CD14-positive monocyte (primary cell): ENCODE results near the gene FAM107B. TPM values are rescaled to one million over a fixed set of nuclear protein-coding genes. Genes with fewer than 3 reads are reported as not detected.

ENCODE experiments used
- DNase-seq, 3 donors: peaks; one replicate each; pipeline ENCODE4 v3.0.0-alpha.2; 2011 to 2022
- H2AFZ ChIP-seq: 2 replicates; pipeline ENCODE4 v1.6.0; 2012; ENCODE audit warnings: mild to moderate bottlenecking, low read depth, low read length, inconsistent platforms; ENCODE audit not compliant: insufficient read depth, poor library complexity, severe bottlenecking
- H3K27ac ChIP-seq, 2 donors: 1 replicate in 1 of 2; 2 replicates in 1 of 2; pipeline ENCODE4 v1.5.1; 2012 to 2013; ENCODE audit warnings: low read length in 2 of 2, control low read depth in 1 of 2, inconsistent platforms in 1 of 2, low read depth in 1 of 2, mild to moderate bottlenecking in 1 of 2
- H3K27me3 ChIP-seq, 2 donors: one replicate each; pipeline versions ENCODE4 v1.6.0 to v1.6.1; 2011 to 2013; ENCODE audit warnings: low read length in 2 of 2; ENCODE audit not compliant: control insufficient read depth in 2 of 2, insufficient read depth in 2 of 2
- H3K36me3 ChIP-seq, 2 donors: replicated peaks in 1 of 2; 1 replicate in 1 of 2; 2 replicates in 1 of 2; pipeline versions ENCODE4 v1.5.1 to v1.6.1; 2012 to 2013; ENCODE audit warnings: low read length in 2 of 2, control low read depth in 1 of 2, inconsistent platforms in 1 of 2, mild to moderate bottlenecking in 1 of 2; ENCODE audit not compliant: insufficient read depth in 2 of 2, control insufficient read depth in 1 of 2
- H3K4me1 ChIP-seq, 2 donors: 1 replicate in 1 of 2; 2 replicates in 1 of 2; pipeline versions ENCODE4 v1.5.1 to v1.6.1; 2012 to 2013; ENCODE audit warnings: low read length in 2 of 2, control low read depth in 1 of 2, inconsistent platforms in 1 of 2, mild to moderate bottlenecking in 1 of 2, moderate library complexity in 1 of 2; ENCODE audit not compliant: insufficient read depth in 2 of 2, control insufficient read depth in 1 of 2
- H3K4me2 ChIP-seq: replicated peaks from 2 replicates; pipeline ENCODE3; 2012; ENCODE audit warnings: low read length, moderate library complexity, mild to moderate bottlenecking; ENCODE audit not compliant: poor library complexity, severe bottlenecking; ENCODE audit errors: extremely low read depth
- H3K4me3 ChIP-seq, 3 experiments: fragments of 200-600 bp in 1 of 3; sonication (generic) in 1 of 3; replicated peaks in 1 of 3; 1 replicate in 2 of 3; 2 replicates in 1 of 3; pipeline ENCODE4 v1.5.1; 2011 to 2013; ENCODE audit warnings: low read length in 3 of 3, mild to moderate bottlenecking in 3 of 3, control low read depth in 2 of 3, low read depth in 2 of 3, inconsistent platforms in 1 of 3, moderate library complexity in 1 of 3
- H3K79me2 ChIP-seq: 2 replicates; pipeline ENCODE4 v1.6.0; 2012; ENCODE audit warnings: mild to moderate bottlenecking, control low read depth, inconsistent platforms, low read length, moderate library complexity; ENCODE audit not compliant: insufficient read depth
- H3K9ac ChIP-seq: 2 replicates; pipeline ENCODE4 v1.6.0; 2017; ENCODE audit warnings: low read length, mild to moderate bottlenecking; ENCODE audit not compliant: insufficient read depth, poor library complexity, severe bottlenecking
- H3K9me3 ChIP-seq, 2 donors: replicated peaks in 1 of 2; 1 replicate in 1 of 2; 2 replicates in 1 of 2; pipeline versions ENCODE4 v1.5.1 to v1.6.1; 2012 to 2013; ENCODE audit warnings: low read length in 2 of 2, control low read depth in 1 of 2; ENCODE audit not compliant: control insufficient read depth in 1 of 2, insufficient read depth in 1 of 2
- H4K20me1 ChIP-seq: 2 replicates; pipeline ENCODE4 v1.6.0; 2012; ENCODE audit warnings: mild to moderate bottlenecking, low read length, control low read depth, moderate library complexity; ENCODE audit not compliant: insufficient read depth
- H3K27ac Mint-ChIP-seq, 7 donors: one replicate each; pipeline ENCODE4 v1.8.0; 2020; ENCODE audit warnings: mild to moderate bottlenecking in 7 of 7, mixed read lengths in 7 of 7, moderate library complexity in 6 of 7, inconsistent platforms in 2 of 7
- H3K27me3 Mint-ChIP-seq, 3 donors: one replicate each; pipeline ENCODE4 v1.8.0; 2021 to 2022; ENCODE audit warnings: low read depth in 3 of 3, mild to moderate bottlenecking in 3 of 3, mixed read lengths in 3 of 3, moderate library complexity in 3 of 3, inconsistent platforms in 1 of 3
- H3K36me3 Mint-ChIP-seq, 2 donors: one replicate each; pipeline ENCODE4 v1.8.0; 2020; ENCODE audit warnings: mixed read lengths in 2 of 2, inconsistent platforms in 1 of 2, mild to moderate bottlenecking in 1 of 2
- H3K4me1 Mint-ChIP-seq: one replicate; pipeline ENCODE4 v1.8.0; 2020; ENCODE audit warnings: mild to moderate bottlenecking, mixed read lengths
- H3K4me3 Mint-ChIP-seq, 2 donors: one replicate each; pipeline ENCODE4 v1.8.0; 2020; ENCODE audit warnings: mild to moderate bottlenecking in 2 of 2, mixed read lengths in 2 of 2, moderate library complexity in 1 of 2
- H3K9me3 Mint-ChIP-seq, 7 donors: one replicate each; pipeline ENCODE4 v1.8.0; 2020 to 2022; ENCODE audit warnings: mixed read lengths in 7 of 7, mild to moderate bottlenecking in 6 of 7, moderate library complexity in 6 of 7, inconsistent platforms in 2 of 7
- CTCF ChIP-seq: fragments of 200-600 bp; IDR thresholded peaks from one replicate; pipeline ENCODE4 v1.8.0; 2022; ENCODE audit warnings: antibody characterized with exemption, mild to moderate bottlenecking
- WGBS: methylation state at CpG from one replicate; pipeline ENCODE4 v1.1.5; 2013; ENCODE audit warnings: missing lambda C conversion rate; ENCODE audit not compliant: insufficient coverage; 5-methylcytosine and 5-hydroxymethylcytosine counted together
- intact Hi-C, 2 donors: fragments of 100-400 bp; cut with micrococcal nuclease; formaldehyde crosslinking; loops; one replicate each; pipeline versions ENCODE4 v1.15.0 to v1.15.1; 2023
- polyA plus RNA-seq, 3 donors: library from polyadenylated mRNA; depleted of rRNA in 1 of 3; unstranded in 2 of 3; stranded (reverse) in 1 of 3; fragments of 300-500 nt in 2 of 3; fragments of >200 nt in 1 of 3; fragmentation: Illumina TruSeq in 2 of 3; gene quantifications; 1 replicate in 2 of 3; 2 replicates in 1 of 3; pipeline ENCODE4 v1.2.3, GENCODE V29; 2012 to 2021

FAM107B gene
- polyA plus RNA-seq, 3 donors: 27.2 to 68.5 (median 28.4) TPM

- H3K9me3 Mint-ChIP-seq: peaks cover 0 to 5% (median 3%) of the 10 kb centered on the region in 7 donors
- peak overlapping the region; percentile 59 for H3K4me2 ChIP-seq
- no peaks in the 10 kb centered on the region for H3K36me3 ChIP-seq
- DNase-seq: no peak
- no peak overlapping the region for H3K27ac Mint-ChIP-seq
- no peak overlapping the region for H3K4me3 ChIP-seq
- no peak overlapping the region for H3K27ac ChIP-seq
- intact Hi-C loops: no loop called here
- H3K9me3 ChIP-seq: peaks cover 0 to 5% of the 10 kb centered on the region in 2 donors
- H3K36me3 Mint-ChIP-seq: no peaks in the 10 kb centered on the region
- H3K79me2 ChIP-seq: no peaks in the 10 kb centered on the region
- H3K27me3 ChIP-seq: no peaks in the 10 kb centered on the region
- no peak for TF ChIP-seq CTCF
- no peak overlapping the region for H3K4me3 Mint-ChIP-seq
- 98% methylated on average over 4 of the region's 8 CpGs for WGBS
- H3K4me1 ChIP-seq: peaks cover 12 to 33% of the 10 kb centered on the region in 2 donors
- H2AFZ ChIP-seq: no peak overlapping the region
- peaks cover 32% of the 10 kb centered on the region for H3K4me1 Mint-ChIP-seq
- peaks cover 0 to 3% (median 0%) of the 10 kb centered on the region in 3 donors for H3K27me3 Mint-ChIP-seq
- H3K9ac ChIP-seq: no peak overlapping the region
- no peaks in the 10 kb centered on the region for H4K20me1 ChIP-seq
Observed at GRCh38 chr10:14674376-14675050, 100.2 kb downstream of the FAM107B start.

- peaks cover 0 to 3% (median 0%) of the 10 kb centered on the region in 3 donors for H3K27me3 Mint-ChIP-seq
- no peaks in the 10 kb centered on the region for H3K36me3 Mint-ChIP-seq
- H2AFZ ChIP-seq: peak overlapping the region; percentile 40
- H3K27ac Mint-ChIP-seq: no peak overlapping the region
- H3K4me1 Mint-ChIP-seq: peaks cover 37% of the 10 kb centered on the region
- H3K9me3 ChIP-seq: peaks cover 0 to 5% of the 10 kb centered on the region in 2 donors
- peak overlapping the region; percentile 17 to 54 (median 51) for H3K4me3 ChIP-seq
- peak overlapping the region; percentile 59 to 90 for H3K4me3 Mint-ChIP-seq
- WGBS: no CpG with 5 or more reads among the region's 9 CpGs
- H3K36me3 ChIP-seq: no peaks in the 10 kb centered on the region
- no peaks in the 10 kb centered on the region for H3K27me3 ChIP-seq
- H3K9me3 Mint-ChIP-seq: peaks cover 0 to 5% (median 3%) of the 10 kb centered on the region in 7 donors
- DNase-seq: peak in 1 of 3 donors; percentile 31
- peak overlapping the region; percentile 59 for H3K4me2 ChIP-seq
- no peak overlapping the region for H3K9ac ChIP-seq
- no peak overlapping the region for H3K27ac ChIP-seq
- H4K20me1 ChIP-seq: no peaks in the 10 kb centered on the region
- H3K79me2 ChIP-seq: no peaks in the 10 kb centered on the region
- intact Hi-C loops: no loop called here
- no peak for TF ChIP-seq CTCF
- peaks cover 12 to 39% of the 10 kb centered on the region in 2 donors for H3K4me1 ChIP-seq
Observed at GRCh38 chr10:14673189-14673861, 101.4 kb downstream of the FAM107B start.
